GM12891 (cell line): ENCODE data around the gene LZTS2.

Experiments used
- POLR2A ChIP-seq: IDR thresholded peaks from 2 replicates; pipeline ENCODE4 v1.6.1; 2011; ENCODE audit warnings: low read depth, low read length, control low read depth
- POLR2AphosphoS5 ChIP-seq: IDR thresholded peaks from 2 replicates; pipeline ENCODE4 v1.6.1; 2011; ENCODE audit warnings: low read depth, low read length, control low read depth
- SPI1 ChIP-seq: IDR thresholded peaks from 2 replicates; pipeline ENCODE4 v1.6.1; 2011; ENCODE audit warnings: low read depth, low read length, control low read depth
- TAF1 ChIP-seq: IDR thresholded peaks from 2 replicates; pipeline ENCODE4 v1.6.1; 2011; ENCODE audit warnings: low read depth, low read length, control low read depth

DNA sequence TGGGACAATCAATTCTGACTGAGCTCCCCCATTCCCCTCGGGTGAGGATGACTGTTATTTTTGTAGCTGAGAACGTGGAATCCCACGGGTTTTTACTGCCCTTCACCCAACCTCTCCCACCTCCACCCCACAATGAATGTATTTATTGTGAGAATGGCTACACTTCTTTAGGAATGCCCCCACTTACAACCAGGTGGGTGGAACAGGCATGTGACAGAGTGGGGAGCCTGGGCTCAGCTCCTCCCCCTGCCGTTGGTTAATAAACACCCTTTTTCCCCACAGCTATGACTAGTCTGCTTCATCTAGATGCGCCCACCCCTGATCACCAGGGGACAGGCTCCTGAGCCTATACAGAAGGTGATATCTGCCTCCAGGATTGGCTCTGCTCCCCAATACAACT, 14.3 kb upstream of the LZTS2 start:
- TF ChIP-seq POLR2A (no peak), TAF1 (no peak), POLR2AphosphoS5 (no peak), SPI1 (no peak)
